ENCODE measurements around the gene FER. TPM values are rescaled to one million over a fixed set of nuclear protein-coding genes. Genes with fewer than 3 reads are reported as not detected.

The FER gene
- total RNA-seq, 1 experiment from 2014 or later, result 18.0 TPM

DNA sequence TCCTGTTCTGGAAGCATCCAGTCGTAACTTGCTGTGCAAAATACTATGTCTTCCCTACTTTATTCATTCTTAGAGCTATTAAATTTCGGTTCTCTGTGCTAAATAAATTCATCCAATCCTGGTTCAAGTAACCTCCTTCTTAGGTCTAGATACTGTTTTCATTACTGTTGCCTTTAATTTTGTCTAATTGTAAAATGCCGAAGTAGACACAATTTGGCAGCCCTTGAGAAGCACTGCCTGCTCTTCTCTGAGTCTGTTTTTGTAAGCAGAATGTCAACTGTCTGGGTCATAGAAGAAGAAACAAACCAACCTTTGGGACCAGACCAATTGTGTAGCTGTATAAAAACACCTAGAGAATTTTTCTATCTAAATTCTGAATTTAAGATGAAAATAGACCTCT is 412.8 kb downstream of the FER start:
- Mint-ChIP-seq H3K9me3 (no peaks in the 10 kb centered on the region), H3K27ac (no peak overlapping the region), H3K27me3 (ENCODE audit: low read depth) (no peaks in the 10 kb centered on the region), H3K4me3 (no peak overlapping the region), H3K4me1 (no peaks in the 10 kb centered on the region), H3K36me3 (ENCODE audit: insufficient read depth in 1 of 3, low read depth in 3 of 3) (no peaks in the 10 kb centered on the region)
- H3K4me2 ChIP-seq (ENCODE audit: insufficient read depth, insufficient read length, low read length), result no peak overlapping the region
- no peak overlapping the region for H3K4ac ChIP-seq (ENCODE audit: low read depth, low read length)
- no peak overlapping the region for H2AK5ac ChIP-seq (ENCODE audit: insufficient read length, low read length)
- no peaks in the 10 kb centered on the region for H3K23me2 ChIP-seq (ENCODE audit: insufficient read length, low read depth, low read length, poor library complexity, severe bottlenecking)
- WGBS (ENCODE audit: extremely low coverage, insufficient read length, low lambda C conversion rate), result no CpG with 5 or more reads among the region's 3 CpGs
- H2AFZ ChIP-seq (ENCODE audit: low read length), result no peak overlapping the region
- H3K4me1 ChIP-seq (ENCODE audit: insufficient read depth, low read length), result no peaks in the 10 kb centered on the region
- H3K14ac ChIP-seq (ENCODE audit: insufficient read depth, low read length), result no peak overlapping the region
- H3K27ac ChIP-seq (ENCODE audit: insufficient read length, low read depth, low read length), result no peak overlapping the region
- H2BK12ac ChIP-seq (ENCODE audit: insufficient read length, low read depth, low read length), result no peak overlapping the region
- no peak overlapping the region for H2BK5ac ChIP-seq (ENCODE audit: insufficient read length, low read length)
- no peak overlapping the region for H3K56ac ChIP-seq (ENCODE audit: insufficient read length, low read depth, low read length)
- no peaks in the 10 kb centered on the region for H3K9me3 ChIP-seq (ENCODE audit: control insufficient read depth, low read depth, low read length)
- no peak overlapping the region for H4K5ac ChIP-seq (ENCODE audit: insufficient read length, low read depth, low read length)
- no peaks in the 10 kb centered on the region for H3K79me2 ChIP-seq (ENCODE audit: insufficient read depth, low read length)
- H3K23ac ChIP-seq (ENCODE audit: insufficient read length, low read depth, low read length), result no peak overlapping the region
- TF ChIP-seq, protein P1, sequence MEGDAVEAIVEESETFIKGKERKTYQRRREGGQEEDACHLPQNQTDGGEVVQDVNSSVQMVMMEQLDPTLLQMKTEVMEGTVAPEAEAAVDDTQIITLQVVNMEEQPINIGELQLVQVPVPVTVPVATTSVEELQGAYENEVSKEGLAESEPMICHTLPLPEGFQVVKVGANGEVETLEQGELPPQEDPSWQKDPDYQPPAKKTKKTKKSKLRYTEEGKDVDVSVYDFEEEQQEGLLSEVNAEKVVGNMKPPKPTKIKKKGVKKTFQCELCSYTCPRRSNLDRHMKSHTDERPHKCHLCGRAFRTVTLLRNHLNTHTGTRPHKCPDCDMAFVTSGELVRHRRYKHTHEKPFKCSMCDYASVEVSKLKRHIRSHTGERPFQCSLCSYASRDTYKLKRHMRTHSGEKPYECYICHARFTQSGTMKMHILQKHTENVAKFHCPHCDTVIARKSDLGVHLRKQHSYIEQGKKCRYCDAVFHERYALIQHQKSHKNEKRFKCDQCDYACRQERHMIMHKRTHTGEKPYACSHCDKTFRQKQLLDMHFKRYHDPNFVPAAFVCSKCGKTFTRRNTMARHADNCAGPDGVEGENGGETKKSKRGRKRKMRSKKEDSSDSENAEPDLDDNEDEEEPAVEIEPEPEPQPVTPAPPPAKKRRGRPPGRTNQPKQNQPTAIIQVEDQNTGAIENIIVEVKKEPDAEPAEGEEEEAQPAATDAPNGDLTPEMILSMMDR (conservative IDR thresholded peaks at IDR 0.05), result no peak
- H2BK120ac ChIP-seq (ENCODE audit: low read depth, low read length, poor library complexity, severe bottlenecking), result no peak overlapping the region
- H3K27me3 ChIP-seq (ENCODE audit: insufficient read depth, low read length), result no peaks in the 10 kb centered on the region
- H4K91ac ChIP-seq (ENCODE audit: insufficient read length, low read depth, low read length), result no peak overlapping the region
- no peak overlapping the region for H4K8ac ChIP-seq (replicated peaks; ENCODE audit: insufficient read length, low read depth, low read length)
- H4K20me1 ChIP-seq (ENCODE audit: control insufficient read depth, insufficient read depth, insufficient read length), result no peaks in the 10 kb centered on the region
- H3K9ac ChIP-seq (ENCODE audit: extremely low read depth, insufficient read length, low read length), result no peak overlapping the region
- no peaks in the 10 kb centered on the region for H3K79me1 ChIP-seq (ENCODE audit: insufficient read depth, low read depth, low read length, poor library complexity, severe bottlenecking)
- H2BK20ac ChIP-seq (ENCODE audit: low read depth, low read length, poor library complexity, severe bottlenecking), result no peak overlapping the region
- no peak for DNase-seq
- no peak overlapping the region for H2BK15ac ChIP-seq (ENCODE audit: low read depth, low read length)
- no peak overlapping the region for H3K18ac ChIP-seq (ENCODE audit: insufficient read length, low read depth, low read length)
- no peak overlapping the region for H3T11ph ChIP-seq (ENCODE audit: low read length)
